GM23338 (cell line): ENCODE results near the gene MRPL52. TPM values are rescaled to one million over a fixed set of nuclear protein-coding genes. Genes with fewer than 3 reads are reported as not detected.

Experiments used
- ATAC-seq: fragments of 200-7000 bp; cut with Tn5 transposase; 3 replicates; pipeline ENCODE4 v1.9.1; 2020
- DNase-seq: peaks from one replicate; pipeline ENCODE4 v3.0.0-alpha.2; 2015; ENCODE audit warnings: low spot score
- H2AFZ ChIP-seq: fragments of 200-600 bp; sonication (generic); 2 replicates; pipeline ENCODE4 v1.8.0; 2016; ENCODE audit warnings: antibody characterized with exemption, mild to moderate bottlenecking, moderate library complexity
- H3F3A ChIP-seq: fragments of 200-600 bp; sonication (generic); replicated peaks from 2 replicates; pipeline ENCODE4 v1.8.0; 2017; ENCODE audit warnings: antibody characterized with exemption, mixed run types, low read depth
- H3K27ac ChIP-seq: fragments of 200-600 bp; sonication (generic); 2 replicates; pipeline ENCODE4 v1.6.1; 2016; ENCODE audit warnings: low read depth
- H3K27me3 ChIP-seq: fragments of 200-600 bp; sonication (generic); 2 replicates; pipeline ENCODE4 v1.8.0; 2016; ENCODE audit warnings: mild to moderate bottlenecking, mixed run types, moderate library complexity; ENCODE audit not compliant: insufficient read depth
- H3K36me3 ChIP-seq: fragments of 200-600 bp; sonication (generic); 2 replicates; pipeline ENCODE4 v1.8.0; 2016; ENCODE audit warnings: mild to moderate bottlenecking; ENCODE audit not compliant: insufficient read depth
- H3K4me1 ChIP-seq: fragments of 200-600 bp; sonication (generic); 2 replicates; pipeline ENCODE4 v1.8.0; 2016; ENCODE audit warnings: mild to moderate bottlenecking, moderate library complexity; ENCODE audit not compliant: insufficient read depth
- H3K4me2 ChIP-seq: fragments of 200-600 bp; sonication (generic); 2 replicates; pipeline ENCODE4 v1.7.1; 2017; ENCODE audit warnings: mixed run types
- H3K4me3 ChIP-seq: fragments of 200-600 bp; sonication (generic); 2 replicates; pipeline ENCODE4 v1.6.1; 2016; ENCODE audit warnings: mixed run types
- H3K79me2 ChIP-seq: fragments of 200-600 bp; sonication (generic); replicated peaks from 2 replicates; pipeline ENCODE4 v1.8.0; 2017; ENCODE audit warnings: mild to moderate bottlenecking; ENCODE audit not compliant: insufficient read depth
- H3K9me2 ChIP-seq: fragments of 200-600 bp; sonication (generic); 2 replicates; pipeline ENCODE4 v1.8.0; 2017; ENCODE audit not compliant: insufficient read depth
- H4K20me1 ChIP-seq: fragments of 200-600 bp; sonication (generic); replicated peaks from 2 replicates; pipeline ENCODE4 v1.8.0; 2017; ENCODE audit warnings: mild to moderate bottlenecking; ENCODE audit not compliant: insufficient read depth
- H3K27ac Mint-ChIP-seq: 2 replicates; pipeline ENCODE4 v1.8.0; 2020; ENCODE audit warnings: inconsistent platforms, mild to moderate bottlenecking, moderate library complexity, mixed read lengths
- H3K27me3 Mint-ChIP-seq: 3 replicates; pipeline ENCODE4 v1.8.0; 2022; ENCODE audit warnings: low read depth, mild to moderate bottlenecking, moderate library complexity, mixed read lengths, inconsistent platforms; ENCODE audit not compliant: insufficient read depth, poor library complexity
- H3K36me3 Mint-ChIP-seq: 3 replicates; pipeline ENCODE4 v1.8.0; 2021; ENCODE audit warnings: low read depth, mild to moderate bottlenecking, inconsistent platforms, moderate library complexity, mixed read lengths
- H3K4me1 Mint-ChIP-seq: 3 replicates; pipeline ENCODE4 v1.8.0; 2020; ENCODE audit warnings: mild to moderate bottlenecking, inconsistent platforms, mixed read lengths
- H3K4me3 Mint-ChIP-seq: 3 replicates; pipeline ENCODE4 v1.8.0; 2021; ENCODE audit warnings: moderate library complexity, mild to moderate bottlenecking, inconsistent platforms, mixed read lengths
- H3K9me3 Mint-ChIP-seq: 3 replicates; pipeline ENCODE4 v1.8.0; 2020; ENCODE audit warnings: moderate library complexity, mild to moderate bottlenecking, inconsistent platforms, mixed read lengths
- CREB1 ChIP-seq: fragments of 250-450 bp; sonication (Bioruptor Pico); IDR thresholded peaks from 2 replicates; pipeline ENCODE4 v1.5.0; 2020; ENCODE audit warnings: low read depth, mild to moderate bottlenecking, moderate library complexity
- EZH2 ChIP-seq: fragments of 200-600 bp; sonication (generic); IDR thresholded peaks from one replicate; pipeline ENCODE4 v1.8.0; 2017; ENCODE audit warnings: antibody characterized with exemption, mild to moderate bottlenecking, low read depth; ENCODE audit not compliant: unreplicated experiment
- EZH2phosphoT487 ChIP-seq: fragments of 200-600 bp; sonication (generic); IDR thresholded peaks from one replicate; pipeline ENCODE4 v1.8.1; 2018; ENCODE audit warnings: antibody characterized with exemption; ENCODE audit not compliant: unreplicated experiment
- JUNB ChIP-seq: IDR thresholded peaks from one replicate; pipeline ENCODE4 v1.6.1; 2016; ENCODE audit warnings: antibody characterized with exemption; ENCODE audit not compliant: unreplicated experiment
- NANOG ChIP-seq: IDR thresholded peaks from 2 replicates; pipeline ENCODE4 v1.6.1; 2016; ENCODE audit warnings: antibody characterized with exemption, borderline replicate concordance
- POLR2AphosphoS5 ChIP-seq: IDR thresholded peaks from 2 replicates; pipeline ENCODE4 v1.6.1; 2016; ENCODE audit warnings: antibody characterized with exemption, low read depth
- STAT1 ChIP-seq: IDR thresholded peaks from one replicate; pipeline ENCODE4 v1.6.1; 2016; ENCODE audit warnings: antibody characterized with exemption; ENCODE audit not compliant: unreplicated experiment
- ZNF114 ChIP-seq: fragments of 250-450 bp; sonication (Bioruptor Pico); IDR thresholded peaks from 2 replicates; pipeline ENCODE4 v1.5.0; 2020; ENCODE audit warnings: mild to moderate bottlenecking, moderate library complexity
- ZNF331 ChIP-seq: fragments of 250-450 bp; sonication (Bioruptor Pico); IDR thresholded peaks from 2 replicates; pipeline ENCODE4 v1.5.0; 2020; ENCODE audit warnings: low read depth, mild to moderate bottlenecking, moderate library complexity
- polyA plus RNA-seq: library from polyadenylated mRNA; unstranded; fragments of >200 nt; fragmentation: Nextera tagmentation; extraction: Ambion mirVana; gene quantifications from 2 replicates; pipeline ENCODE4 v1.2.1, GENCODE V29; 2016
- total RNA-seq: library from RNA; depleted of rRNA; stranded (reverse); fragments of >200 nt; shearing (Covaris generic); gene quantifications from 2 replicates; pipeline ENCODE4 v1.2.3, GENCODE V29; 2014
- TF ChIP-seq, protein P1 (sequence below): fragments of 250-450 bp; sonication (Bioruptor Pico); IDR thresholded peaks from 2 replicates; pipeline ENCODE4 v1.5.0; 2020; ENCODE audit warnings: mild to moderate bottlenecking, moderate library complexity
- TF ChIP-seq, protein P2 (sequence below): IDR thresholded peaks from 2 replicates; pipeline ENCODE4 v1.6.1; 2016; ENCODE audit warnings: antibody characterized with exemption

Gene MRPL52
- total and polyA plus RNA-seq, 2 experiments from 2014 or later, result 131 to 617 TPM

DNA sequence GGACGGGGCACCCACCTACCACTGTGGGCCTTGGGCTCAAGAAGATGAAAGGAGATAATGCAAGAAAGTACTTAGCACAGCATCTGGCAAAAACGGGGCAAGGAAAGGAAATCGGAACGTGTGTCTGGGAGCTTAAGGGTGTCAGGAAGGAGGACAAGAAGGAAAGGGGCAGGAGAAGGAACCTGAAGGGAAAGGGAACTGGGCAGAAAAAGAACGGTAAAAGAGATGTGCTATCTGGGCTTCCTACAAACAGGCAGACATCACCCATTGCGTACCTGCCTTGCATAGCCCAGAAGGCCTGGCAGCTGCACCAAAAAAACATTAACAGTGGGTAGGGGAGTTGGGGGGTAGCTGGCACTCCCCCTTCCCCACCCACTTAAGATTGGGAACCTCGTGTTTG lies 52.4 kb downstream of the MRPL52 start:
- Histone ChIP-seq H3K4me1 (peaks cover 28% of the 10 kb centered on the region), H3K27ac (no peak overlapping the region), H3K4me2 (peak overlapping the region; percentile 85), H4K20me1 (no peaks in the 10 kb centered on the region), H3K79me2 (no peaks in the 10 kb centered on the region), H3K9me2 (no peaks in the 10 kb centered on the region), H3F3A (peaks cover 8% of the 10 kb centered on the region; the same call in 1 of the 2 replicates), H3K36me3 (no peaks in the 10 kb centered on the region), H3K27me3 (peaks cover 17% of the 10 kb centered on the region), H3K4me3 (peak overlapping the region; percentile 47; the same call in 1 of the 2 replicates), H2AFZ (peak overlapping the region; percentile 33; the same call in 1 of the 2 replicates)
- DNase-seq, result no peak
- H3K4me1 Mint-ChIP-seq, result peaks cover 37% of the 10 kb centered on the region
- ATAC-seq, result no peak
- no peak overlapping the region for H3K27ac Mint-ChIP-seq
- no peaks in the 10 kb centered on the region; the same call in 2 of the 3 replicates for H3K9me3 Mint-ChIP-seq
- H3K36me3 Mint-ChIP-seq, result peaks cover 16% of the 10 kb centered on the region; the same call in 2 of the 3 replicates
- TF ChIP-seq POLR2AphosphoS5 (no peak), EZH2 (no peak), STAT1 (no peak), ZNF331 (CRISPR knock-in tag) (no peak), CREB1 (CRISPR knock-in tag) (no peak), EZH2phosphoT487 (no peak), NANOG (no peak), ZNF114 (no peak), JUNB (no peak)
- TF ChIP-seq, protein P1, sequence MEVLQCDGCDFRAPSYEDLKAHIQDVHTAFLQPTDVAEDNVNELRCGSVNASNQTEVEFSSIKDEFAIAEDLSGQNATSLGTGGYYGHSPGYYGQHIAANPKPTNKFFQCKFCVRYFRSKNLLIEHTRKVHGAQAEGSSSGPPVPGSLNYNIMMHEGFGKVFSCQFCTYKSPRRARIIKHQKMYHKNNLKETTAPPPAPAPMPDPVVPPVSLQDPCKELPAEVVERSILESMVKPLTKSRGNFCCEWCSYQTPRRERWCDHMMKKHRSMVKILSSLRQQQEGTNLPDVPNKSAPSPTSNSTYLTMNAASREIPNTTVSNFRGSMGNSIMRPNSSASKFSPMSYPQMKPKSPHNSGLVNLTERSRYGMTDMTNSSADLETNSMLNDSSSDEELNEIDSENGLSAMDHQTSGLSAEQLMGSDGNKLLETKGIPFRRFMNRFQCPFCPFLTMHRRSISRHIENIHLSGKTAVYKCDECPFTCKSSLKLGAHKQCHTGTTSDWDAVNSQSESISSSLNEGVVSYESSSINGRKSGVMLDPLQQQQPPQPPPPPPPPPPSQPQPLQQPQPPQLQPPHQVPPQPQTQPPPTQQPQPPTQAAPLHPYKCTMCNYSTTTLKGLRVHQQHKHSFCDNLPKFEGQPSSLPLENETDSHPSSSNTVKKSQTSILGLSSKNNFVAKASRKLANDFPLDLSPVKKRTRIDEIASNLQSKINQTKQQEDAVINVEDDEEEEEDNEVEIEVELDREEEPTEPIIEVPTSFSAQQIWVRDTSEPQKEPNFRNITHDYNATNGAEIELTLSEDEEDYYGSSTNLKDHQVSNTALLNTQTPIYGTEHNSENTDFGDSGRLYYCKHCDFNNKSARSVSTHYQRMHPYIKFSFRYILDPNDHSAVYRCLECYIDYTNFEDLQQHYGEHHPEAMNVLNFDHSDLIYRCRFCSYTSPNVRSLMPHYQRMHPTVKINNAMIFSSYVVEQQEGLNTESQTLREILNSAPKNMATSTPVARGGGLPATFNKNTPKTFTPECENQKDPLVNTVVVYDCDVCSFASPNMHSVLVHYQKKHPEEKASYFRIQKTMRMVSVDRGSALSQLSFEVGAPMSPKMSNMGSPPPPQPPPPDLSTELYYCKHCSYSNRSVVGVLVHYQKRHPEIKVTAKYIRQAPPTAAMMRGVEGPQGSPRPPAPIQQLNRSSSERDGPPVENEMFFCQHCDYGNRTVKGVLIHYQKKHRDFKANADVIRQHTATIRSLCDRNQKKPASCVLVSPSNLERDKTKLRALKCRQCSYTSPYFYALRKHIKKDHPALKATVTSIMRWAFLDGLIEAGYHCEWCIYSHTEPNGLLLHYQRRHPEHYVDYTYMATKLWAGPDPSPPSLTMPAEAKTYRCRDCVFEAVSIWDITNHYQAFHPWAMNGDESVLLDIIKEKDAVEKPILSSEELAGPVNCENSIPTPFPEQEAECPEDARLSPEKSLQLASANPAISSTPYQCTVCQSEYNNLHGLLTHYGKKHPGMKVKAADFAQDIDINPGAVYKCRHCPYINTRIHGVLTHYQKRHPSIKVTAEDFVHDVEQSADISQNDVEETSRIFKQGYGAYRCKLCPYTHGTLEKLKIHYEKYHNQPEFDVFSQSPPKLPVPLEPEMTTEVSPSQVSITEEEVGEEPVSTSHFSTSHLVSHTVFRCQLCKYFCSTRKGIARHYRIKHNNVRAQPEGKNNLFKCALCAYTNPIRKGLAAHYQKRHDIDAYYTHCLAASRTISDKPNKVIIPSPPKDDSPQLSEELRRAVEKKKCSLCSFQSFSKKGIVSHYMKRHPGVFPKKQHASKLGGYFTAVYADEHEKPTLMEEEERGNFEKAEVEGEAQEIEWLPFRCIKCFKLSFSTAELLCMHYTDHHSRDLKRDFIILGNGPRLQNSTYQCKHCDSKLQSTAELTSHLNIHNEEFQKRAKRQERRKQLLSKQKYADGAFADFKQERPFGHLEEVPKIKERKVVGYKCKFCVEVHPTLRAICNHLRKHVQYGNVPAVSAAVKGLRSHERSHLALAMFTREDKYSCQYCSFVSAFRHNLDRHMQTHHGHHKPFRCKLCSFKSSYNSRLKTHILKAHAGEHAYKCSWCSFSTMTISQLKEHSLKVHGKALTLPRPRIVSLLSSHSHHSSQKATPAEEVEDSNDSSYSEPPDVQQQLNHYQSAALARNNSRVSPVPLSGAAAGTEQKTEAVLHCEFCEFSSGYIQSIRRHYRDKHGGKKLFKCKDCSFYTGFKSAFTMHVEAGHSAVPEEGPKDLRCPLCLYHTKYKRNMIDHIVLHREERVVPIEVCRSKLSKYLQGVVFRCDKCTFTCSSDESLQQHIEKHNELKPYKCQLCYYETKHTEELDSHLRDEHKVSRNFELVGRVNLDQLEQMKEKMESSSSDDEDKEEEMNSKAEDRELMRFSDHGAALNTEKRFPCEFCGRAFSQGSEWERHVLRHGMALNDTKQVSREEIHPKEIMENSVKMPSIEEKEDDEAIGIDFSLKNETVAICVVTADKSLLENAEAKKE (CRISPR knock-in tag), result no peak
- TF ChIP-seq, protein P2, sequence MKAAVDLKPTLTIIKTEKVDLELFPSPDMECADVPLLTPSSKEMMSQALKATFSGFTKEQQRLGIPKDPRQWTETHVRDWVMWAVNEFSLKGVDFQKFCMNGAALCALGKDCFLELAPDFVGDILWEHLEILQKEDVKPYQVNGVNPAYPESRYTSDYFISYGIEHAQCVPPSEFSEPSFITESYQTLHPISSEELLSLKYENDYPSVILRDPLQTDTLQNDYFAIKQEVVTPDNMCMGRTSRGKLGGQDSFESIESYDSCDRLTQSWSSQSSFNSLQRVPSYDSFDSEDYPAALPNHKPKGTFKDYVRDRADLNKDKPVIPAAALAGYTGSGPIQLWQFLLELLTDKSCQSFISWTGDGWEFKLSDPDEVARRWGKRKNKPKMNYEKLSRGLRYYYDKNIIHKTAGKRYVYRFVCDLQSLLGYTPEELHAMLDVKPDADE, result no peak
- H3K27me3 Mint-ChIP-seq, result peaks cover 31% of the 10 kb centered on the region
- peak overlapping the region; percentile 1; the same call in 1 of the 3 replicates for H3K4me3 Mint-ChIP-seq
